ENCODE data around the gene ITGB8.
A peak's percentile ranks its signal among the peaks of the same experiment; 100 is the strongest.
"Not testable (repeated sequence)": the region's sequence is repeated elsewhere in the genome, so short reads cannot be mapped to it uniquely, and the experiment has no call there.

ITGB8 gene

DNA sequence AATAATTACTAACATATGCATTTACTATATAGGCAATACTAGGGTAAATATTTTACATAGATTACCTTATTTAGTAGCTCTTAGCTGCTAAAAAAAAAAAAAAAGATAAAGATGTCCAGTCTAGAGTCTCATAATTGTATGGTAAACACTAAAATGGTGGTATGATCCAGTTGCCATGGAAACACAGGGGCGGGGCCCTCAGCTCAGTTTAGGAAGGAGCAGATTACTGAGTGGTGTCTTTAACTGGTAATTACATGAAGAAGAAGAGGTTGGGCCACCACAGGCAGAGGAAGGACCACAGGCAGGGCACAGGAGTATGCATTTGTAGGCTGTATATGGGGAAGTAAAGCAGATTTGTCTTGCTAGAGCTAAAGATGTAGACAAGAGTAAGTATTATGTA, 43.7 kb downstream of the ITGB8 start:
- no peak for DNase-seq (ENCODE audit: low read depth)
- no peak overlapping the region for H3K4me3 ChIP-seq (ENCODE audit: low read length)
- TF ChIP-seq, protein P1, sequence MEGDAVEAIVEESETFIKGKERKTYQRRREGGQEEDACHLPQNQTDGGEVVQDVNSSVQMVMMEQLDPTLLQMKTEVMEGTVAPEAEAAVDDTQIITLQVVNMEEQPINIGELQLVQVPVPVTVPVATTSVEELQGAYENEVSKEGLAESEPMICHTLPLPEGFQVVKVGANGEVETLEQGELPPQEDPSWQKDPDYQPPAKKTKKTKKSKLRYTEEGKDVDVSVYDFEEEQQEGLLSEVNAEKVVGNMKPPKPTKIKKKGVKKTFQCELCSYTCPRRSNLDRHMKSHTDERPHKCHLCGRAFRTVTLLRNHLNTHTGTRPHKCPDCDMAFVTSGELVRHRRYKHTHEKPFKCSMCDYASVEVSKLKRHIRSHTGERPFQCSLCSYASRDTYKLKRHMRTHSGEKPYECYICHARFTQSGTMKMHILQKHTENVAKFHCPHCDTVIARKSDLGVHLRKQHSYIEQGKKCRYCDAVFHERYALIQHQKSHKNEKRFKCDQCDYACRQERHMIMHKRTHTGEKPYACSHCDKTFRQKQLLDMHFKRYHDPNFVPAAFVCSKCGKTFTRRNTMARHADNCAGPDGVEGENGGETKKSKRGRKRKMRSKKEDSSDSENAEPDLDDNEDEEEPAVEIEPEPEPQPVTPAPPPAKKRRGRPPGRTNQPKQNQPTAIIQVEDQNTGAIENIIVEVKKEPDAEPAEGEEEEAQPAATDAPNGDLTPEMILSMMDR (conservative IDR thresholded peaks at IDR 0.05; ENCODE audit: low read length), result no peak

DNA sequence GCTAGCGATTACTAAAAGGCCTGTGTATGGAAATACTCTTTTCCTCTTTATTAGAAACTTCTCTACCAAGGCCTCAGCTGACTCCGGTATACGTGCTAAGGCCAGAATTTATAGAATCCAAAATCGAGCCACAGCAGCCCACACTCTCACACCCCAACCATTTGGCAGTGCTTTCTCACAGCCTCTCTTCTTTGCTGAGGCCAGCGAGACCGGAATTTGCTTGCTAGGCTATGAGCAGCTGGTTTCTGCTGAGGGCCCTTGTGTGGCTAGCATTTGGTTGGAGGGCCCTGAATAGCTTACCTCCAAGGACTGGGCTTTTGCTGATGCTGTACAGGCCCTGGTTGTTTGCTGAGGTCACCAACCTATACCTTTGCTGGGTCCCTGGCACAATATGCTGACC, 46.1 kb downstream of the ITGB8 start:
- TF ChIP-seq, protein P1 (conservative IDR thresholded peaks at IDR 0.05; ENCODE audit: low read length), result no peak
- H3K4me3 ChIP-seq (ENCODE audit: low read length), result no peak overlapping the region
- DNase-seq (ENCODE audit: low read depth), result no peak

DNA sequence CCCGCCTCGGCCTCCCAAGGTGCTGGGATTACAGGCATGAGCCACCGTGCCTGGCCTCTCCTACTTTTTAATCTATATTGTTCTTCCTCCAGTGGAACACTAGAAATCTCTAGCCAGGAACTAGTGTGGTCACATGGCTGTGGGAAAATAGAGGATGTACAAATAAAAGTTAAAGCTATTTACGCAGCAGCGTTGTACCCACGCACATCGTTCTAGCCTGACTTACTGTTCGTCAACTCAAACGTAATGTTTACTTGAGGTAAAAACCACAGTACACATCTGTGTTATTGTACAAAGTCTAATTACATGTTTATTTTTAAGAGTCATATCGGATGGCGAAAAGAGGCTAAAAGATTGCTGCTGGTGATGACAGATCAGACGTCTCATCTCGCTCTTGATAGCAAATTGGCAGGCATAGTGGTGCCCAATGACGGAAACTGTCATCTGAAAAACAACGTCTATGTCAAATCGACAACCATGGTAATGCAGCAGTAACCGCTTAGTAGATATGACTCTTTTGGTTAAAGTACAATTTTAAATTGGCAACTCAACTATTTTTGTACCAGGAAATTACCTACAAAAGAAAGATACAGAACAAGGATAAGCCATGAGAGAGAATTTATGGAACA, 50.8 kb downstream of the ITGB8 start:
- no peak overlapping the region for H3K4me3 ChIP-seq (ENCODE audit: low read length)
- no peak for DNase-seq (ENCODE audit: low read depth)
- TF ChIP-seq, protein P1 (conservative IDR thresholded peaks at IDR 0.05; ENCODE audit: low read length), result no peak

DNA sequence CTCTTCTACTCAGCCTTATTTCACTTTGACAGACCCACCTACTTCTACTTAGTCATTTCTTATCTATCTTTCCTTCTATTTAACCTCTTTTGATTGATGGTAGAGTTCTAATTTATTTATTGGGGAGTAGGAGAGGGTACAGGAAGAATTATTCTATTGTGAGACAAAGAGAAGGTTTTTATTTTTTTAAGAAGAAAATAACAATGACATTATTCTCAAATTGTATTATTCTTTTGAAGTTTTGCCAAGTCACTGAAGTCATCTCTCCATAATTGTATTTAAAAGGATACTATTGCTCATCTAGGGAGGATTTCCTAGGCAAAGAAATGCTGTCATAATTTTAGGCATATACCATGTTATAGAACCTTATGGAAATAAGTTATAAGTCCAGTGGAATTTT, 52.7 kb downstream of the ITGB8 start:
- TF ChIP-seq, protein P1 (conservative IDR thresholded peaks at IDR 0.05; ENCODE audit: low read length), result no peak
- H3K4me3 ChIP-seq (ENCODE audit: low read length), result no peak overlapping the region
- no peak for DNase-seq (ENCODE audit: low read depth)

DNA sequence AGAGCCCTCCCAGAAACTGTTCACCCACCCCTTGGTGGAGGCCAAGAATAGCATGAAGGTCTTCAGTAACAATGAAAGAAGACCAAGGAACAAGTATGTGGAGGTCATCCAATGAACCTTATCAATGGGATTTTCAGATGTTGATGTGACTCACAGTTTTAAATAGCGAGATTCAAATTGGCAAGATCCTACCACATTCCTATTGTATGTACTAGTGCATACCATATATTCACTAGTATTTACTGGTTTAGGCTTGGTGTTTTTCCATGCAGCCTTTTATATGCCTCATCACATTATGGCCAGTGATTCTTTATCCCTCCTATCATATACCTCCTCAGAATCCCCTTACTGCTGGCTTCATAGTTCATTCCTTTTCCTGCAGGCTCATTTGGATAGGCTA, 54.4 kb downstream of the ITGB8 start:
- DNase-seq (ENCODE audit: low read depth), result peak; percentile 62
- TF ChIP-seq, protein P1 (conservative IDR thresholded peaks at IDR 0.05; ENCODE audit: low read length), result no peak
- no peak overlapping the region for H3K4me3 ChIP-seq (ENCODE audit: low read length)

DNA sequence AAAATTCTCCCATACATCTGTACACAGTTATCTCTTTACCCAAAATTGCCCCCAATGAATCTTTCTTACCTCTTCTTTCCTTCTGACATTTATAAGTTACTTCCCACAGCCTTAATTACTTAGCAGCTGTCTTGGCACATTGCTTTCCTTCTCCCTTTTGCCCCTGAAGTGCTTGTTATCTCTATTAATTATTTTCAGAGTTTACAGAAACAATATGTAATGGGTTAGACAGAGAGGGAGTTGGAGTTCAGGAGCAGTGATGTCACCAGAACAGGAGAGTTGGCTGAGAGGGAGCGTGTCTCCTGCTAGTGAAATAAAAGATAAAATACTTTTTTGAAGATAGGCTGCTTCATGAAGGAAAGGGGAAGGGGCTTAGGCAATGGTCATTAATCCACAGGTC, 57.4 kb downstream of the ITGB8 start:
- TF ChIP-seq, protein P1 (conservative IDR thresholded peaks at IDR 0.05; ENCODE audit: low read length), result no peak
- DNase-seq (ENCODE audit: low read depth), result no peak

DNA sequence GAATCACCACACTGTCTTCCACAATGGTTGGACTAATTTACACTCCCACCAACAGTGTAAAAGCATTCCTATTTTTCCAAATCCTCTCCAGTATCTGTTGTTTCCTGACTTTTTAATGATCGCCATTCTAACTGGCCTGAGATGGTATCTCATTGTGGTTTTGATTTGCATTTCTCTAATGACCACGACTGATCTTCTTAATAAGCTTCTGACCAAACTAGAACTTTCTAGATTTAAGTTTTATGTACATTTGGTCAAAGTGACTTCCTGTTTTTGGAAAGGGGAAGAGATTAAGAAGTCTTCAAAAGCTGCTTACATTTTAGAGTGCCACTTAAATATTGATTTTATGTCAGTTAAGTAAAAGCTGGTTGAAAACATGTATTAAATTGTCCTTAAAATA, 58.5 kb downstream of the ITGB8 start:
- H3K4me3 ChIP-seq (ENCODE audit: low read length); DNase-seq (ENCODE audit: low read depth): not testable (repeated sequence)

More for the DNA sequence above, 57.4 kb downstream of the ITGB8 start:
- H3K4me3 ChIP-seq (ENCODE audit: low read length), result no peak overlapping the region

Data from AG10803 (cell line).